GM18870 (cell line): ENCODE results near the gene SLC6A12.
"Not testable (repeated sequence)": the region's sequence is repeated elsewhere in the genome, so short reads cannot be mapped to it uniquely, and the experiment has no call there.

Experiments used
- ATAC-seq: cut with Tn5 transposase; IDR thresholded peaks from one replicate; pipeline ENCODE4 v1.9.1; 2021; ENCODE audit warnings: moderate library complexity; ENCODE audit not compliant: unreplicated experiment

The SLC6A12 gene

DNA sequence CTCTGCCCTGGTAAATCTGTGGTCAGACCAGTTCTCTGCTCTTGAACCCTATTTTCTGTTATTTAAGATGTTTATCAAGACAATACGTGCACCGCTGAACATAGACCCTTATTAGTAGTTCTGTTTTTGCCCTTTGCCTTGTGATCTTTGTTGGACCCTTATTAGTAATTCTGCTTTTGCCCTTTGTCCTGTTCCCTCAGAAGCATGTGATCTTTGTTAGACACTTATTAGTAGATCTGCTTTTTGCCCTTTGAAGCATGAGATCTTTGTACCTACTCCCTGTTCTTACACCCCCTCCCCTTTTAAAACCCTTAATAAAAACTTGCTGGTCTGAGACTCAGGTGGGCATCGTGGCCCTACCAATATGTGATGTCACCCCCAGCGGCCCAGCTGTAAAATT lies 22.0 kb upstream of the SLC6A12 start:
- ATAC-seq = not testable (repeated sequence)

DNA sequence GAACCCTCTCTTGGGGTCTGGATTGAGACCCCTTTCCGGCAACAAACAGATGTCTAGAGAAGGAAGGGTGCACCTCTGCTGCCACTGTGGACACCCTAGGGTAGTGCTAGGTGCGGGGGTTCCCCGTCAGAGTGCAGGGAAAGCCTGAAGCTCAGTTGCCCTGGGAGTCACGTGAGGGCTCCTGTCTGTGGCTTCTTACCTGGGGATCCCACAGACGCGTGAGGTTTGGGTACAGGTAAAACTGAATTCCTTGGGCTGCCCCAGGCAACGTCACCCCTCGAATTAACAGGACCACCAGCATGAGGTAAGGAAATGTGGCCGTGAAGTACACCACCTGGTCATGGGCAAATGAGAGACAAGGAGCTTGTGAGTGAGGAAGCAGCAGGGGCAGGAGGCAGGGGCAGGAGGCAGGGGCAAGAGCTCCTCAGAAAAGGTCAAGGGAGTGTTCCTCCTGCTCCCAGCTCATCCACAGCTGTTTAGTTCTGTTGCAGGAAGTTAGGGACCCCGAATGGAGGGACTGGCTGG lies 21.0 kb upstream of the SLC6A12 start:
- no peak for ATAC-seq

DNA sequence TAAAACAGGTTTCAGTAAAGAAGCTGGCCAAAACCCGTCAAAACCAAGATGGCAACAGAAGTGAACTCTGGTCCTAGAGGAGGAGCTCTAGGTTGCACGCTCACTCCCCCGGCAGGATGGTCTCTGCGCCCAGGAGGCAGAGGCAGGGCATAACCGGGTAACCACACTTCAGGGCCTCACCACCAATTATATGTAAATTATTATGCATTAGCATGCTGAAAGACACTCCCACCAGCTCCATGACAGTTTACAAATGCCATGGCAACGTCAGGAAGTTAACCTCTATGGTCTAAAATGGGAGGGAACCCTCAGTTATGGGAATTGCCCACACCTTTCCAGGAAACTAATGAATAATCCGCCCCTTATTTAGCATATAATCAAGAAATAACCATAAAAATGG lies 20.1 kb upstream of the SLC6A12 start:
- no peak for ATAC-seq

GRCh38 chr12:233615-233968 lies 19.6 kb upstream of the SLC6A12 start:
- ATAC-seq = no peak

GRCh38 chr12:232731-233614 lies 19.0 kb upstream of the SLC6A12 start:
- no peak for ATAC-seq

GRCh38 chr12:230925-231671 lies 17.1 kb upstream of the SLC6A12 start:
- ATAC-seq = no peak

GRCh38 chr12:229441-230191 lies 15.7 kb upstream of the SLC6A12 start:
- no peak for ATAC-seq

- ATAC-seq = no peak
Observed at GRCh38 chr12:228846-229200, 14.9 kb upstream of the SLC6A12 start.

DNA sequence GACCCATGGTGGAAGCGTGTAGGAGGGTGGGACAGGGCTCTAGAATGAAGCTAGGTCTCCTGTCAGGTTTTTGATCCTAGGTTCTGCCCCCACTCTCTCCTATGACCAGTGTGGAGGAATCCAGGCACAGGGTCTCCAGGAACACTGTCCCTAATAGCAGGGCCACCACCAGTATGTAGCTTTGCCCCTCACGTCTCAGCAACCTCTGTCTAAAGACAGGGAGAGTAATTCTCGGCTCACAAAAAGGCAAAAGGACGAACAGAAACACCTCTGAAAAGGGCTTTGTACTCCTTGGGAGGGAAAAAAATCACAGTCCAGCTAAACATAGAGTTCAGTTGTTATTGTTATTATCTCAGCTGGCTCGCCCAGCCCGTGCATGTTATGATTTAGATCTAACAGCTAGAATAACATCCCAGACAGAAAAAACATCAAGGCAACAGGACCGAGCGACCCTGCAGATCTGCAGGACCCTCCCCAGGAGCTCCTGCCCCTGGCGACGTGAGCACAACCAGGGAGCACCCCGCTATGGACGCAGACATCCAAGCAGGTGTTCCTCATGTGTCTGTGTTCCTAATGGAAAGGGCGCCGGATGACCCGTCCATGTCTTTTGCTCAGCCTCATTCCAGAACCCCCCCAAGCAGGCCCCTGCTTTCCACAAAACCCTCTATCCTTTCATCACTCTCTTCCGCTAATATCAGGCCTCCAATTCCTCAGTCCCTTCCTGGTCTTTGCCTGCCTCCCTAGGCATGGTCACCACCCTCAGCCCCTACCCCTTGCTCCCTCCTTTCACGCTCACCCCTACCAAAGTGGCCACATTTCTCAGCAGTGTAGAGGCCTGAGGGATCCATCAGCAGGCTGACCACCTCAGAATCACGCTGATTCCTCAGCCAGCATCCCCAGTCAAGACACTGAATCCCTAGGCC lies 14.2 kb upstream of the SLC6A12 start:
- no peak for ATAC-seq

- ATAC-seq = no peak
Observed at GRCh38 chr12:227286-227915, 13.4 kb upstream of the SLC6A12 start.

GRCh38 chr12:226401-226800 lies 12.4 kb upstream of the SLC6A12 start:
- ATAC-seq = no peak

- ATAC-seq = no peak
Observed at GRCh38 chr12:225012-225411, 11.1 kb upstream of the SLC6A12 start.

GRCh38 chr12:224330-224729 lies 10.4 kb upstream of the SLC6A12 start:
- no peak for ATAC-seq

GRCh38 chr12:223841-224240 lies 9.9 kb upstream of the SLC6A12 start:
- ATAC-seq = no peak

GRCh38 chr12:221736-222135 lies 7.8 kb upstream of the SLC6A12 start:
- ATAC-seq = no peak

DNA sequence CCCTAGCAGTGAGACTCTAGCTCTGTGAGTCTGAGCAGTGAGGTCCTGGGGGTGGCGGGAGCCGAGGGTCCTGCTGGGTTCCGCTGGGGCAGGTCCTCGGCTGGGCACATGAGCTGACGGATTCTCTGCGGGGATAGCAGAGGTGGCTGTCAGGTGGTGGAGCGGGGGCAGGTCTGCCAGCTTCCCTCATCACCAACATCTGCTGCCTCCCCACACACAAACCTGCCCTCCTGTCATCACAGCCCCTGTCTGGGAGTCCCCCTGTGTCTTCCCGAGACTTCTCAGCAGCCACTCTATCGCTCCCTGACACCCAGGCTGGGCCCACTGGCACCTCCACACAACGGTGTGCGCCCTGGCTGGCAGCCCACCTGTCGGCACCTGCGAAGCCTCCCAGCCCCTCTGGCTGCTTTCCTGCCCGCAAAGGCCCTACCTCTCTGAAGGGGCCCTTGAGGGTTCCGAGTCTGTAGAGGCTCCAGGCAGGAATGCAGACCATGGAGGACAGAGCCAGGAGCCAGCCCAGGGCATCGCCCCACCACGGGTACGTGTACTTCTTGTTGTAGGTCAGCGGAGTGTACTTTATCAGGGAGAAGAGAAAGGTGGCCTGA lies 7.1 kb upstream of the SLC6A12 start:
- ATAC-seq = no peak

GRCh38 chr12:220491-220890 lies 6.5 kb upstream of the SLC6A12 start:
- no peak for ATAC-seq

DNA sequence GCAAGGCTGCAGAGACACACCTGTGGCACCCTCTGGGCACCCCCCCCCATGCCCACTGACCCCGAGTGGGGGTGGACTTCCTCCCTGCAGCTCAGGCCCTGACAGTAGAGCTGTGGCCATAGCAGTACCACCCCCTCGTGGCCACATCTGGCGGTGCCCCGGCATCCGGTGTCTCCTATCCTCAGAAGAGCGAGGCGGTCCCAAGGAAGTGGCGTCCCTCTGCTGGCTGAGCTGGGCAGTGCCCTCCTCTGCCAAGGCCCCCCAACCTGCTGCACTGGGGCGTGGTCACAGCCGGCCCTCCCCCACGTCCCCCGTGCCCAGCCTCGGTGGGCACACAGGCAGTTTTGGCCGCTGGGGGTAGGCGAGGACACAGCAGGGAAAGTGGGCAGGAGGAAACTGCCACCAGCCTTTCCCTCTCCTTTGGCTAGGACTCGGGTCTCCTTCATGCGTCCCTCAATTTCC lies 6.0 kb upstream of the SLC6A12 start:
- ATAC-seq = no peak
